HEK293T (cell line): Measurements from ENCODE around the gene YPEL1.

Experiments
- ARNT ChIP-seq: fragments of 450-650 bp; IDR thresholded peaks from 2 replicates; pipeline ENCODE4 v1.6.1; 2017; ENCODE audit warnings: mild to moderate bottlenecking
- BHLHE40 ChIP-seq: fragments of 450-650 bp; IDR thresholded peaks from 2 replicates; pipeline ENCODE4 v1.6.1; 2016; ENCODE audit warnings: mild to moderate bottlenecking, moderate library complexity, borderline replicate concordance
- ELF4 ChIP-seq: fragments of 450-650 bp; IDR thresholded peaks from 2 replicates; pipeline ENCODE4 v1.6.1; 2017; ENCODE audit warnings: antibody characterized with exemption
- FOXA1 ChIP-seq: fragments of 450-650 bp; IDR thresholded peaks from 2 replicates; pipeline ENCODE4 v1.6.1; 2016; ENCODE audit warnings: mild to moderate bottlenecking
- FOXK2 ChIP-seq: fragments of 450-650 bp; IDR thresholded peaks from 2 replicates; pipeline ENCODE4 v1.6.1; 2016; ENCODE audit warnings: mild to moderate bottlenecking
- FOXM1 ChIP-seq: fragments of 450-650 bp; IDR thresholded peaks from 2 replicates; pipeline ENCODE4 v1.6.1; 2017; ENCODE audit warnings: mild to moderate bottlenecking, borderline replicate concordance
- HDGF ChIP-seq: fragments of 450-650 bp; IDR thresholded peaks from 2 replicates; pipeline ENCODE4 v1.6.1; 2017; ENCODE audit warnings: antibody characterized with exemption, borderline replicate concordance
- L3MBTL2 ChIP-seq: fragments of 450-650 bp; conservative IDR thresholded peaks from 2 replicates; pipeline ENCODE4 v1.6.1; 2016; ENCODE audit warnings: mild to moderate bottlenecking
- NFRKB ChIP-seq: fragments of 450-650 bp; IDR thresholded peaks from 2 replicates; pipeline ENCODE4 v1.6.1; 2016; ENCODE audit warnings: mild to moderate bottlenecking, moderate library complexity
- PKNOX1 ChIP-seq: fragments of 450-650 bp; IDR thresholded peaks from 2 replicates; pipeline ENCODE4 v1.6.1; 2016
- SP1 ChIP-seq: fragments of 450-650 bp; IDR thresholded peaks from 2 replicates; pipeline ENCODE4 v1.6.1; 2017
- SUZ12 ChIP-seq: fragments of 450-650 bp; IDR thresholded peaks from 2 replicates; pipeline ENCODE4 v1.6.1; 2016; ENCODE audit warnings: mild to moderate bottlenecking
- TARDBP ChIP-seq: fragments of 450-650 bp; IDR thresholded peaks from 2 replicates; pipeline ENCODE4 v1.6.1; 2016

GRCh38 chr22:21727768-21728167 lies 7.8 kb downstream of the YPEL1 start:
- TF ChIP-seq FOXM1 = no peak
- no peak for TF ChIP-seq SP1
- no peak for TF ChIP-seq FOXA1
- no peak for TF ChIP-seq TARDBP
- no peak for TF ChIP-seq L3MBTL2
- TF ChIP-seq FOXK2 = no peak
- TF ChIP-seq PKNOX1 = no peak
- no peak for TF ChIP-seq HDGF
- TF ChIP-seq BHLHE40 = no peak
- TF ChIP-seq NFRKB = no peak
- no peak for TF ChIP-seq SUZ12
- TF ChIP-seq ELF4 = no peak
- TF ChIP-seq ARNT = no peak
